Measurements from ENCODE around the gene FNBP1. TPM values are rescaled to one million over a fixed set of nuclear protein-coding genes. Genes with fewer than 3 reads are reported as not detected.

The FNBP1 gene
- total RNA-seq, 1 experiment from 2014 or later: 53.6 TPM

- ChIA-PET CTCF (no interaction called here), POLR2A (no interaction called here)
- H3K36me3 ChIP-seq (ENCODE audit: control insufficient read depth, insufficient read depth, low read length): peaks cover 2% of the 10 kb centered on the region; the same call in 1 of the 2 replicates
- DNase-seq (ENCODE audit: low read depth, low spot score) (no peak), ATAC-seq (no peak)
- H3K4me3 ChIP-seq (ENCODE audit: low read depth in 2 of 2, low read length in 2 of 2): no peak overlapping the region
- no peak for TF ChIP-seq CTCF (IDR thresholded peaks at IDR 0.05)
- no peak for TF ChIP-seq POLR2AphosphoS5 (IDR thresholded peaks at IDR 0.05; ENCODE audit: low read depth, low read length)
- no peak for TF ChIP-seq REST (IDR thresholded peaks at IDR 0.05; ENCODE audit: insufficient read depth in 1 of 2, low read depth in 2 of 2, low read length in 1 of 2)
- TF ChIP-seq TCF7L2 (IDR thresholded peaks at IDR 0.05; ENCODE audit: low read depth, low read length): no peak
- no peak for TF ChIP-seq SIN3A (IDR thresholded peaks at IDR 0.05; ENCODE audit: borderline replicate concordance, insufficient read depth, low read depth, low read length)
- in situ Hi-C loops (cut with HindIII; ENCODE audit: low pct_unique_long_range_greater_than_20kb, low sequenced_read_pairs): no loop called here
- H3K4me1 ChIP-seq (ENCODE audit: control insufficient read depth, insufficient read depth, low read length): no peaks in the 10 kb centered on the region
- intact Hi-C loops (cut with micrococcal nuclease; ENCODE audit: unreplicated experiment): no loop called here
- no peaks in the 10 kb centered on the region for H3K27me3 ChIP-seq (ENCODE audit: control insufficient read depth, insufficient read depth, low read length)
- H3K27ac ChIP-seq (ENCODE audit: low read length): no peak overlapping the region
- H3K9me3 ChIP-seq (ENCODE audit: control insufficient read depth, insufficient read depth, low read depth, low read length): no peaks in the 10 kb centered on the region
- no TSS peak for BruUV-seq (replicated peaks)
Observed at GRCh38 chr9:129918296-129918950, 124.6 kb downstream of the FNBP1 start.

GRCh38 chr9:129916707-129917106, 126.3 kb downstream of the FNBP1 start:
- Histone ChIP-seq H3K36me3 (ENCODE audit: control insufficient read depth, insufficient read depth, low read length) (no peaks in the 10 kb centered on the region), H3K9me3 (ENCODE audit: control insufficient read depth, insufficient read depth, low read depth, low read length) (no peaks in the 10 kb centered on the region), H3K4me1 (ENCODE audit: control insufficient read depth, insufficient read depth, low read length) (no peaks in the 10 kb centered on the region), H3K4me3 (ENCODE audit: low read depth in 2 of 2, low read length in 2 of 2) (no peak overlapping the region), H3K27me3 (ENCODE audit: control insufficient read depth, insufficient read depth, low read length) (no peaks in the 10 kb centered on the region), H3K27ac (ENCODE audit: low read length) (no peak overlapping the region)
- no peak for ATAC-seq
- in situ Hi-C loops (cut with HindIII; ENCODE audit: low pct_unique_long_range_greater_than_20kb, low sequenced_read_pairs): no loop called here
- CTCF ChIA-PET: no interaction called here
- BruUV-seq (replicated peaks): no TSS peak
- intact Hi-C loops (cut with micrococcal nuclease; ENCODE audit: unreplicated experiment): no loop called here
- POLR2A ChIA-PET: no interaction called here
- TF ChIP-seq SIN3A (IDR thresholded peaks at IDR 0.05; ENCODE audit: borderline replicate concordance, insufficient read depth, low read depth, low read length): no peak
- TF ChIP-seq POLR2AphosphoS5 (IDR thresholded peaks at IDR 0.05; ENCODE audit: low read depth, low read length): no peak
- TF ChIP-seq CTCF (IDR thresholded peaks at IDR 0.05): no peak
- no peak for TF ChIP-seq REST (IDR thresholded peaks at IDR 0.05; ENCODE audit: insufficient read depth in 1 of 2, low read depth in 2 of 2, low read length in 1 of 2)
- TF ChIP-seq TCF7L2 (IDR thresholded peaks at IDR 0.05; ENCODE audit: low read depth, low read length): no peak
- DNase-seq (ENCODE audit: low read depth, low spot score): no peak
